ENCODE measurements around the gene FCHO2.

Gene FCHO2

GRCh38 chr5:73137563-73138530, 182.0 kb downstream of the FCHO2 start:
- TF ChIP-seq FOXM1 (IDR thresholded peaks at IDR 0.05; ENCODE audit: borderline replicate concordance, low read depth) = no peak
- no peak for TF ChIP-seq USF1 (IDR thresholded peaks at IDR 0.05)
- no peak for TF ChIP-seq CREB1 (IDR thresholded peaks at IDR 0.05; ENCODE audit: low read depth)
- no peak for TF ChIP-seq TAF1 (IDR thresholded peaks at IDR 0.05; ENCODE audit: low read depth)
- no peak for TF ChIP-seq REST (IDR thresholded peaks at IDR 0.05; ENCODE audit: low read depth)
- TF ChIP-seq EGR1 (IDR thresholded peaks at IDR 0.05) = no peak

DNA sequence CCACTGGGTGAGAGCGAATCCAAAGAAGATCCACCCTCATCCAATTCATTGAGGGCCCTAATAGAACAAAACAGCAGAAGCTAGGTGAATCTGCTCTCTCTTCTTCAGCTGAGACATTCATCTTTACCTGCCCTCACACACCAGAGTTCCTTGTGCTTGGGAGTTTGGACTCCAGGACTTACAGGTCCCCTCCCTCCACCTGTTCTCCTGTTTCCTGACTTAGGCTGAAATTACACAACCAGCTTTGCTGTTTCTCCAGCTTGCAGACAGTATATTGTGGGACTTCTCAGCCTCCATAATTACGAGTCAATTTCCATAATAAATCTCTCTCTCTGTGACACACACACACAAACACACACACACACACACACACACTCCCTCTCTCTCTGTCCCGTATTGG, 183.6 kb downstream of the FCHO2 start:
- TF ChIP-seq, protein P1, sequence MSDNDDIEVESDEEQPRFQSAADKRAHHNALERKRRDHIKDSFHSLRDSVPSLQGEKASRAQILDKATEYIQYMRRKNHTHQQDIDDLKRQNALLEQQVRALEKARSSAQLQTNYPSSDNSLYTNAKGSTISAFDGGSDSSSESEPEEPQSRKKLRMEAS (IDR thresholded peaks at IDR 0.05) = no peak
- TF ChIP-seq ZBTB7A (IDR thresholded peaks at IDR 0.05; ENCODE audit: low read depth) = no peak
- no peak for TF ChIP-seq TCF12 (IDR thresholded peaks at IDR 0.05; ENCODE audit: low read depth)
- TF ChIP-seq RAD21 (IDR thresholded peaks at IDR 0.05; ENCODE audit: low read depth) = no peak
- TF ChIP-seq NFIC (IDR thresholded peaks at IDR 0.05) = no peak
- TF ChIP-seq REST (IDR thresholded peaks at IDR 0.05; ENCODE audit: low read depth) = no peak
- no peak for TF ChIP-seq TEAD4 (IDR thresholded peaks at IDR 0.05)
- TF ChIP-seq USF1 (IDR thresholded peaks at IDR 0.05) = no peak
- TF ChIP-seq TAF1 (IDR thresholded peaks at IDR 0.05; ENCODE audit: low read depth) = no peak
- TF ChIP-seq CEBPB (IDR thresholded peaks at IDR 0.05) = no peak
- TF ChIP-seq EGR1 (IDR thresholded peaks at IDR 0.05) = no peak
- no peak for TF ChIP-seq YY1 (IDR thresholded peaks at IDR 0.05; ENCODE audit: low read depth)
- no peak for TF ChIP-seq CREB1 (IDR thresholded peaks at IDR 0.05; ENCODE audit: low read depth)
- TF ChIP-seq EP300 (IDR thresholded peaks at IDR 0.05; ENCODE audit: borderline replicate concordance) = no peak
- no peak for TF ChIP-seq FOXM1 (IDR thresholded peaks at IDR 0.05; ENCODE audit: borderline replicate concordance, low read depth)

All from Ishikawa (cell line).